K562 (cell line): ENCODE data around the gene DNAAF3. TPM values are rescaled to one million over a fixed set of nuclear protein-coding genes. Genes with fewer than 3 reads are reported as not detected.

Experiments
- ADNP ChIP-seq: fragments of 200-800 bp; sonication (Bioruptor generic); IDR thresholded peaks from 2 replicates; pipeline ENCODE4 v1.6.1; 2016; ENCODE audit warnings: missing genetic modification characterization, missing compliant biosample characterization
- ARID1B ChIP-seq: fragments of 450-650 bp; IDR thresholded peaks from 2 replicates; pipeline ENCODE4 v1.6.1; 2016; ENCODE audit warnings: antibody characterized with exemption, mild to moderate bottlenecking, inconsistent platforms
- ELF1 ChIP-seq: fragments of 200-800 bp; sonication (Bioruptor generic); IDR thresholded peaks from 2 replicates; pipeline ENCODE4 v1.6.1; 2016; ENCODE audit warnings: missing genetic modification characterization, missing compliant biosample characterization
- HNRNPUL1 ChIP-seq: fragments of 200-400 bp; formaldehyde crosslinking; IDR thresholded peaks from 2 replicates; pipeline ENCODE4 v1.6.1; 2017; ENCODE audit warnings: low read length
- IRF2 ChIP-seq: sonication (generic); formaldehyde crosslinking; IDR thresholded peaks from 2 replicates; pipeline ENCODE4 v1.8.1; 2022; ENCODE audit warnings: mild to moderate bottlenecking, missing genetic modification reagents
- POLR2B ChIP-seq: fragments of 450-650 bp; IDR thresholded peaks from 2 replicates; pipeline ENCODE4 v1.6.1; 2018; ENCODE audit warnings: low read depth; ENCODE audit not compliant: partially characterized antibody
- PTRF ChIP-seq: fragments of 450-650 bp; IDR thresholded peaks from 2 replicates; pipeline ENCODE4 v1.6.1; 2016; ENCODE audit warnings: mild to moderate bottlenecking, missing genetic modification characterization, missing compliant biosample characterization
- PYGO2 ChIP-seq: fragments of 450-650 bp; IDR thresholded peaks from 2 replicates; pipeline ENCODE4 v1.6.1; 2016; ENCODE audit warnings: mild to moderate bottlenecking, missing genetic modification characterization, moderate library complexity, missing compliant biosample characterization
- SMARCA4 ChIP-seq: fragments of 450-650 bp; IDR thresholded peaks from 2 replicates; pipeline ENCODE4 v1.6.1; 2016
- SMARCE1 ChIP-seq: fragments of 450-650 bp; IDR thresholded peaks from 2 replicates; pipeline ENCODE4 v1.7.1; 2016; ENCODE audit warnings: mild to moderate bottlenecking
- SNIP1 ChIP-seq: fragments of 450-650 bp; IDR thresholded peaks from 2 replicates; pipeline ENCODE4 v1.7.1; 2017; ENCODE audit warnings: low read depth, mild to moderate bottlenecking
- ZNF311 ChIP-seq: fragments of 250-450 bp; sonication (Bioruptor Pico); IDR thresholded peaks from 2 replicates; pipeline ENCODE4 v1.4.0; 2020; ENCODE audit warnings: mild to moderate bottlenecking, moderate library complexity
- ZNF778 ChIP-seq: fragments of 450-650 bp; formaldehyde crosslinking; IDR thresholded peaks from 2 replicates; pipeline ENCODE4 v1.4.0; 2020; ENCODE audit warnings: mild to moderate bottlenecking, moderate library complexity
- polyA plus RNA-seq, 8 experiments: library from polyadenylated mRNA; depleted of rRNA in 4 of 8; stranded (reverse) in 5 of 8; unstranded in 3 of 8; fragments of >200 nt; fragmentation: Nextera tagmentation in 2 of 8; fragmentation: Illumina TruSeq in 1 of 8; extraction: Ambion mirVana in 2 of 8; extraction: Trizol in 1 of 8; gene quantifications; 2 replicates each; pipeline versions ENCODE4 v1.2.1 to v1.2.3, GENCODE V29; 2011 to 2014; ENCODE audit warnings: inconsistent platforms in 1 of 8, missing spikeins in 1 of 8
- total RNA-seq, 7 experiments: library from RNA; depleted of rRNA in 6 of 7; stranded (reverse); fragments of >200 nt in 6 of 7; fragmentation: Illumina TruSeq in 2 of 7; extraction: Trizol in 2 of 7; gene quantifications; 2 replicates each; pipeline versions ENCODE4 v1.2.1 to v1.2.3, GENCODE V29; 2011 to 2021; ENCODE audit warnings: low replicate concordance in 1 of 7
- TF ChIP-seq, protein P1 (sequence below): fragments of 200-600 bp; sonication (generic); IDR thresholded peaks from one replicate; pipeline ENCODE4 v1.6.1; 2012; ENCODE audit warnings: mild to moderate bottlenecking, low read depth, low read length, inconsistent platforms
- TF ChIP-seq, protein P2 (sequence below): fragments of 450-650 bp; IDR thresholded peaks from 2 replicates; pipeline ENCODE4 v1.7.1; 2018; ENCODE audit warnings: mild to moderate bottlenecking, low read depth; ENCODE audit not compliant: partially characterized antibody

The DNAAF3 gene
- total and polyA plus RNA-seq, 9 of the 15 experiments (the other 6 are each of a cell fraction or from before 2014, with no cell fraction given): 21.6 to 61.5 (median 43.0) TPM

DNA sequence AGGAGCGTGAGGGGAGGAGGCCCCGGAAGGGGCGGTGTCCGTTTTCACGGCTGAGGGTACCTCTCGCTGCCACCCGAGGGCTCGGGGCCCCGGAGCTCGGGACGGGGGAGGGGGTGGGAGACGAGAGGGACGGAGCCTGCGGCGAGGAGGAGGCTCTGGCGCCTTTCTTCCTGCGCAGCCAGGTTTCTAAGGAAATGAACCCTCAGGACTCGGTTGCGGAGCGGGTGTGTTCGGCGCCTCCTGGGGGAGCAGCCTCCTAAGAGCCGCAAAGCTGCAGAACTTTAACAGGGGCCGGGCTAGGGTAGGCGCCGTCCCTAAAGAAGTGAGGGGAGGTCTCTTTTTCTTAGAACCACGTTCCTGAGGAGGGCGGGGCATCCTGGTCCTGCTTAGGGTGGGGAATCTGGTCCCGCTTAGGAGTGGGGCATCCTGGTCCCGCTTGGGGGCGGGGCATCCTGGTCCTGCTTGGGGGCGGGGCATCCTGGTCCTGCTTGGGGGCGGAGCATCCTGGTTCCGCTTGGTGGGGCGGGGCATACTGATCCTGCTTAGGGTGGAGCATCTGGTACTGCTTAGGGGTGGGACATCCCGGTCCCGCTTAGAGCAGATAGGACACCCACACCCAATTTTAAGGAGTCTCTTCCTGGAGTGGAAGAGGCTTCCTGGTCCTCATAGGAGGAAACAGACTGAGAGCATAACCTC, 7.4 kb upstream of the DNAAF3 start (continued):
- TF ChIP-seq, protein P1, sequence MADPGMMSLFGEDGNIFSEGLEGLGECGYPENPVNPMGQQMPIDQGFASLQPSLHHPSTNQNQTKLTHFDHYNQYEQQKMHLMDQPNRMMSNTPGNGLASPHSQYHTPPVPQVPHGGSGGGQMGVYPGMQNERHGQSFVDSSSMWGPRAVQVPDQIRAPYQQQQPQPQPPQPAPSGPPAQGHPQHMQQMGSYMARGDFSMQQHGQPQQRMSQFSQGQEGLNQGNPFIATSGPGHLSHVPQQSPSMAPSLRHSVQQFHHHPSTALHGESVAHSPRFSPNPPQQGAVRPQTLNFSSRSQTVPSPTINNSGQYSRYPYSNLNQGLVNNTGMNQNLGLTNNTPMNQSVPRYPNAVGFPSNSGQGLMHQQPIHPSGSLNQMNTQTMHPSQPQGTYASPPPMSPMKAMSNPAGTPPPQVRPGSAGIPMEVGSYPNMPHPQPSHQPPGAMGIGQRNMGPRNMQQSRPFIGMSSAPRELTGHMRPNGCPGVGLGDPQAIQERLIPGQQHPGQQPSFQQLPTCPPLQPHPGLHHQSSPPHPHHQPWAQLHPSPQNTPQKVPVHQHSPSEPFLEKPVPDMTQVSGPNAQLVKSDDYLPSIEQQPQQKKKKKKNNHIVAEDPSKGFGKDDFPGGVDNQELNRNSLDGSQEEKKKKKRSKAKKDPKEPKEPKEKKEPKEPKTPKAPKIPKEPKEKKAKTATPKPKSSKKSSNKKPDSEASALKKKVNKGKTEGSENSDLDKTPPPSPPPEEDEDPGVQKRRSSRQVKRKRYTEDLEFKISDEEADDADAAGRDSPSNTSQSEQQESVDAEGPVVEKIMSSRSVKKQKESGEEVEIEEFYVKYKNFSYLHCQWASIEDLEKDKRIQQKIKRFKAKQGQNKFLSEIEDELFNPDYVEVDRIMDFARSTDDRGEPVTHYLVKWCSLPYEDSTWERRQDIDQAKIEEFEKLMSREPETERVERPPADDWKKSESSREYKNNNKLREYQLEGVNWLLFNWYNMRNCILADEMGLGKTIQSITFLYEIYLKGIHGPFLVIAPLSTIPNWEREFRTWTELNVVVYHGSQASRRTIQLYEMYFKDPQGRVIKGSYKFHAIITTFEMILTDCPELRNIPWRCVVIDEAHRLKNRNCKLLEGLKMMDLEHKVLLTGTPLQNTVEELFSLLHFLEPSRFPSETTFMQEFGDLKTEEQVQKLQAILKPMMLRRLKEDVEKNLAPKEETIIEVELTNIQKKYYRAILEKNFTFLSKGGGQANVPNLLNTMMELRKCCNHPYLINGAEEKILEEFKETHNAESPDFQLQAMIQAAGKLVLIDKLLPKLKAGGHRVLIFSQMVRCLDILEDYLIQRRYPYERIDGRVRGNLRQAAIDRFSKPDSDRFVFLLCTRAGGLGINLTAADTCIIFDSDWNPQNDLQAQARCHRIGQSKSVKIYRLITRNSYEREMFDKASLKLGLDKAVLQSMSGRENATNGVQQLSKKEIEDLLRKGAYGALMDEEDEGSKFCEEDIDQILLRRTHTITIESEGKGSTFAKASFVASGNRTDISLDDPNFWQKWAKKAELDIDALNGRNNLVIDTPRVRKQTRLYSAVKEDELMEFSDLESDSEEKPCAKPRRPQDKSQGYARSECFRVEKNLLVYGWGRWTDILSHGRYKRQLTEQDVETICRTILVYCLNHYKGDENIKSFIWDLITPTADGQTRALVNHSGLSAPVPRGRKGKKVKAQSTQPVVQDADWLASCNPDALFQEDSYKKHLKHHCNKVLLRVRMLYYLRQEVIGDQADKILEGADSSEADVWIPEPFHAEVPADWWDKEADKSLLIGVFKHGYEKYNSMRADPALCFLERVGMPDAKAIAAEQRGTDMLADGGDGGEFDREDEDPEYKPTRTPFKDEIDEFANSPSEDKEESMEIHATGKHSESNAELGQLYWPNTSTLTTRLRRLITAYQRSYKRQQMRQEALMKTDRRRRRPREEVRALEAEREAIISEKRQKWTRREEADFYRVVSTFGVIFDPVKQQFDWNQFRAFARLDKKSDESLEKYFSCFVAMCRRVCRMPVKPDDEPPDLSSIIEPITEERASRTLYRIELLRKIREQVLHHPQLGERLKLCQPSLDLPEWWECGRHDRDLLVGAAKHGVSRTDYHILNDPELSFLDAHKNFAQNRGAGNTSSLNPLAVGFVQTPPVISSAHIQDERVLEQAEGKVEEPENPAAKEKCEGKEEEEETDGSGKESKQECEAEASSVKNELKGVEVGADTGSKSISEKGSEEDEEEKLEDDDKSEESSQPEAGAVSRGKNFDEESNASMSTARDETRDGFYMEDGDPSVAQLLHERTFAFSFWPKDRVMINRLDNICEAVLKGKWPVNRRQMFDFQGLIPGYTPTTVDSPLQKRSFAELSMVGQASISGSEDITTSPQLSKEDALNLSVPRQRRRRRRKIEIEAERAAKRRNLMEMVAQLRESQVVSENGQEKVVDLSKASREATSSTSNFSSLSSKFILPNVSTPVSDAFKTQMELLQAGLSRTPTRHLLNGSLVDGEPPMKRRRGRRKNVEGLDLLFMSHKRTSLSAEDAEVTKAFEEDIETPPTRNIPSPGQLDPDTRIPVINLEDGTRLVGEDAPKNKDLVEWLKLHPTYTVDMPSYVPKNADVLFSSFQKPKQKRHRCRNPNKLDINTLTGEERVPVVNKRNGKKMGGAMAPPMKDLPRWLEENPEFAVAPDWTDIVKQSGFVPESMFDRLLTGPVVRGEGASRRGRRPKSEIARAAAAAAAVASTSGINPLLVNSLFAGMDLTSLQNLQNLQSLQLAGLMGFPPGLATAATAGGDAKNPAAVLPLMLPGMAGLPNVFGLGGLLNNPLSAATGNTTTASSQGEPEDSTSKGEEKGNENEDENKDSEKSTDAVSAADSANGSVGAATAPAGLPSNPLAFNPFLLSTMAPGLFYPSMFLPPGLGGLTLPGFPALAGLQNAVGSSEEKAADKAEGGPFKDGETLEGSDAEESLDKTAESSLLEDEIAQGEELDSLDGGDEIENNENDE: no peak
- TF ChIP-seq SMARCA4 (0 out of 2 replicates have a peak, but pooled peaks have one; percentile 14), ELF1 (tag) (peak; percentile 63), ZNF778 (CRISPR knock-in tag) (no peak), ZNF311 (no peak), PTRF (tag) (no peak), ADNP (tag) (no peak), HNRNPUL1 (no peak), SNIP1 (no peak), ARID1B (no peak), PYGO2 (tag) (no peak), POLR2B (peak; percentile 16), SMARCE1 (peak; percentile 28; the same call in 1 of the 2 replicates), IRF2 (no peak)
- TF ChIP-seq, protein P2, sequence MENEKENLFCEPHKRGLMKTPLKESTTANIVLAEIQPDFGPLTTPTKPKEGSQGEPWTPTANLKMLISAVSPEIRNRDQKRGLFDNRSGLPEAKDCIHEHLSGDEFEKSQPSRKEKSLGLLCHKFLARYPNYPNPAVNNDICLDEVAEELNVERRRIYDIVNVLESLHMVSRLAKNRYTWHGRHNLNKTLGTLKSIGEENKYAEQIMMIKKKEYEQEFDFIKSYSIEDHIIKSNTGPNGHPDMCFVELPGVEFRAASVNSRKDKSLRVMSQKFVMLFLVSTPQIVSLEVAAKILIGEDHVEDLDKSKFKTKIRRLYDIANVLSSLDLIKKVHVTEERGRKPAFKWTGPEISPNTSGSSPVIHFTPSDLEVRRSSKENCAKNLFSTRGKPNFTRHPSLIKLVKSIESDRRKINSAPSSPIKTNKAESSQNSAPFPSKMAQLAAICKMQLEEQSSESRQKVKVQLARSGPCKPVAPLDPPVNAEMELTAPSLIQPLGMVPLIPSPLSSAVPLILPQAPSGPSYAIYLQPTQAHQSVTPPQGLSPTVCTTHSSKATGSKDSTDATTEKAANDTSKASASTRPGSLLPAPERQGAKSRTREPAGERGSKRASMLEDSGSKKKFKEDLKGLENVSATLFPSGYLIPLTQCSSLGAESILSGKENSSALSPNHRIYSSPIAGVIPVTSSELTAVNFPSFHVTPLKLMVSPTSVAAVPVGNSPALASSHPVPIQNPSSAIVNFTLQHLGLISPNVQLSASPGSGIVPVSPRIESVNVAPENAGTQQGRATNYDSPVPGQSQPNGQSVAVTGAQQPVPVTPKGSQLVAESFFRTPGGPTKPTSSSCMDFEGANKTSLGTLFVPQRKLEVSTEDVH: no peak
